H1 (cell line): Measurements from ENCODE around the gene SWT1. TPM values are rescaled to one million over a fixed set of nuclear protein-coding genes. Genes with fewer than 3 reads are reported as not detected.

Experiments
- CTCF ChIA-PET: fragments of 300-600 bp; sonication (Branson Sonifier 250); formaldehyde crosslinking; loops from one replicate; lab custom pipeline; 2021; ENCODE audit not compliant: partially characterized antibody; lab: Charles Lee
- POLR2A ChIA-PET: fragments of 300-600 bp; sonication (Branson Sonifier 250); formaldehyde crosslinking; loops from one replicate; lab custom pipeline; 2021; ENCODE audit warnings: inconsistent platforms; ENCODE audit not compliant: partially characterized antibody; lab: Charles Lee
- DNase-seq, 2 experiments: peaks; one replicate each; pipeline versions ENCODE4 v3.0.0 to v3.0.0-alpha.2; 2010 to 2022; ENCODE audit warnings: low spot score in 2 of 2, low read depth in 1 of 2, mixed read lengths in 1 of 2
- FAIRE-seq: peaks from 2 replicates; lab custom pipeline; 2011; peaks lifted over from hg19 to GRCh38; lab: Jason Lieb, UNC
- H2AFZ ChIP-seq: 2 replicates; pipeline ENCODE4 v1.8.1; 2012; ENCODE audit warnings: low read length, inconsistent platforms
- H2AK5ac ChIP-seq: 2 replicates; pipeline ENCODE4 v1.6.1; 2013; ENCODE audit warnings: low read depth, low read length
- H2BK120ac ChIP-seq: replicated peaks from 2 replicates; pipeline ENCODE3; 2013; ENCODE audit warnings: low read depth, low read length, inconsistent platforms
- H2BK12ac ChIP-seq: 2 replicates; pipeline ENCODE4 v1.6.1; 2013; ENCODE audit warnings: low read depth, low read length
- H2BK15ac ChIP-seq: 2 replicates; pipeline ENCODE4 v1.6.1; 2013; ENCODE audit warnings: low read length
- H2BK20ac ChIP-seq: 2 replicates; pipeline ENCODE4 v1.6.1; 2013; ENCODE audit warnings: low read length
- H2BK5ac ChIP-seq: 2 replicates; pipeline ENCODE4 v1.6.1; 2013; ENCODE audit warnings: low read depth, low read length
- H3K14ac ChIP-seq: 2 replicates; pipeline ENCODE4 v1.6.1; 2013; ENCODE audit warnings: inconsistent platforms; ENCODE audit not compliant: insufficient read length
- H3K18ac ChIP-seq: 2 replicates; pipeline ENCODE4 v1.6.1; 2013; ENCODE audit warnings: low read length; ENCODE audit errors: extremely low read depth
- H3K23ac ChIP-seq: 2 replicates; pipeline ENCODE4 v1.6.1; 2013; ENCODE audit warnings: inconsistent platforms; ENCODE audit not compliant: insufficient read length
- H3K23me2 ChIP-seq: 2 replicates; pipeline ENCODE4 v1.6.1; 2013; ENCODE audit warnings: low read depth, low read length
- H3K27ac ChIP-seq: 2 replicates; pipeline ENCODE4 v1.6.1; 2011; ENCODE audit warnings: low read depth, low read length, inconsistent platforms
- H3K27me3 ChIP-seq, 4 experiments: replicated peaks in 1 of 4; 1 replicate in 1 of 4; 2 replicates in 3 of 4; pipeline versions ENCODE4 v1.6.1 to v1.8.1; 2011 to 2013; ENCODE audit warnings: low read length in 3 of 4, mild to moderate bottlenecking in 3 of 4, inconsistent platforms in 2 of 4, mixed read lengths in 2 of 4, moderate library complexity in 1 of 4; ENCODE audit not compliant: control insufficient read depth in 3 of 4, insufficient read depth in 3 of 4; ENCODE audit errors: extremely low read depth in 1 of 4
- H3K36me3 ChIP-seq, 4 experiments: 2 replicates each; pipeline versions ENCODE4 v1.6.1 to v1.8.1; 2011 to 2013; ENCODE audit warnings: mild to moderate bottlenecking in 4 of 4, low read length in 3 of 4, moderate library complexity in 2 of 4, control low read depth in 1 of 4, inconsistent platforms in 1 of 4; ENCODE audit not compliant: insufficient read depth in 4 of 4, control insufficient read depth in 2 of 4
- H3K4ac ChIP-seq: replicated peaks from 2 replicates; pipeline ENCODE3; 2013; ENCODE audit warnings: low read length, low read depth, mixed read lengths, inconsistent platforms; ENCODE audit not compliant: insufficient read length
- H3K4me1 ChIP-seq, 4 experiments: replicated peaks in 1 of 4; 1 replicate in 1 of 4; 2 replicates in 3 of 4; pipeline versions ENCODE4 v1.6.1 to v1.8.1; 2011 to 2013; ENCODE audit warnings: low read length in 3 of 4, inconsistent platforms in 2 of 4, mixed read lengths in 1 of 4; ENCODE audit not compliant: insufficient read depth in 4 of 4, control insufficient read depth in 3 of 4
- H3K4me2 ChIP-seq, 2 experiments: 2 replicates each; pipeline versions ENCODE4 v1.6.1 to v1.8.1; 2011 to 2013; ENCODE audit warnings: low read depth in 2 of 2, low read length in 2 of 2, control low read depth in 1 of 2, inconsistent platforms in 1 of 2, mild to moderate bottlenecking in 1 of 2; ENCODE audit not compliant: insufficient read depth in 1 of 2
- H3K4me3 ChIP-seq, 4 experiments: fragments of 200-600, 300-600 bp in 1 of 4; sonication (generic), shearing (Covaris generic), sonication (Bioruptor Twin) in 1 of 4; 2 replicates each; pipeline versions ENCODE4 v1.5.1 to v1.8.1; 2011 to 2016; ENCODE audit warnings: low read length in 4 of 4, low read depth in 3 of 4, control low read depth in 2 of 4, inconsistent platforms in 2 of 4, mild to moderate bottlenecking in 2 of 4, mixed read lengths in 1 of 4, moderate library complexity in 1 of 4; ENCODE audit not compliant: insufficient read depth in 2 of 4; ENCODE audit errors: extremely low read depth in 1 of 4
- H3K56ac ChIP-seq: replicated peaks from 2 replicates; pipeline ENCODE3; 2013; ENCODE audit warnings: low read depth, mild to moderate bottlenecking, mixed read lengths, low read length, inconsistent platforms; ENCODE audit not compliant: insufficient read length
- H3K79me1 ChIP-seq: 2 replicates; pipeline ENCODE4 v1.6.1; 2013; ENCODE audit warnings: low read depth, low read length, control low read depth
- H3K79me2 ChIP-seq, 2 experiments: 2 replicates each; pipeline versions ENCODE4 v1.6.1 to v1.8.1; 2012 to 2013; ENCODE audit warnings: low read length in 2 of 2, mild to moderate bottlenecking in 2 of 2, inconsistent platforms in 1 of 2; ENCODE audit not compliant: insufficient read depth in 2 of 2, control insufficient read depth in 1 of 2
- H3K9ac ChIP-seq, 4 experiments: replicated peaks in 1 of 4; 1 replicate in 1 of 4; 2 replicates in 3 of 4; pipeline versions ENCODE4 v1.6.1 to v1.8.1; 2011 to 2013; ENCODE audit warnings: low read depth in 3 of 4, low read length in 3 of 4, control low read depth in 2 of 4, mild to moderate bottlenecking in 2 of 4, moderate library complexity in 2 of 4, inconsistent platforms in 1 of 4; ENCODE audit errors: extremely low read depth in 1 of 4
- H3K9me3 ChIP-seq, 2 experiments: 2 replicates each; pipeline versions ENCODE4 v1.6.1 to v1.8.1; 2012 to 2013; ENCODE audit warnings: mild to moderate bottlenecking in 2 of 2, moderate library complexity in 2 of 2, control low read depth in 1 of 2, inconsistent platforms in 1 of 2, low read depth in 1 of 2, low read length in 1 of 2, mixed read lengths in 1 of 2; ENCODE audit not compliant: insufficient read depth in 2 of 2
- H4K20me1 ChIP-seq, 2 experiments: replicated peaks in 1 of 2; 2 replicates each; pipeline versions ENCODE3 to v1.8.1; 2011 to 2013; ENCODE audit warnings: inconsistent platforms in 2 of 2, low read length in 2 of 2, mild to moderate bottlenecking in 1 of 2; ENCODE audit not compliant: insufficient read depth in 2 of 2, control insufficient read depth in 1 of 2
- H4K5ac ChIP-seq: 2 replicates; pipeline ENCODE4 v1.6.1; 2013; ENCODE audit warnings: low read length, low read depth, mixed read lengths, inconsistent platforms; ENCODE audit not compliant: insufficient read length
- H4K8ac ChIP-seq: 2 replicates; pipeline ENCODE4 v1.8.0; 2013; ENCODE audit warnings: mild to moderate bottlenecking, moderate library complexity, low read length, inconsistent platforms; ENCODE audit not compliant: insufficient read depth; ENCODE audit errors: extremely low read depth
- H4K91ac ChIP-seq: replicated peaks from 2 replicates; pipeline ENCODE3; 2013; ENCODE audit warnings: low read length, mixed read lengths, inconsistent platforms; ENCODE audit not compliant: insufficient read length
- ASH2L ChIP-seq: fragments of 200-600, 300-600 bp; sonication (generic); IDR thresholded peaks from one replicate; pipeline ENCODE4 v1.7.1; 2017; ENCODE audit warnings: low read length
- BCL11A ChIP-seq, 2 experiments: IDR thresholded peaks; one replicate each; pipeline ENCODE4 v1.6.1; 2011; ENCODE audit warnings: low read depth in 2 of 2, low read length in 2 of 2, mild to moderate bottlenecking in 2 of 2
- EGR1 ChIP-seq: IDR thresholded peaks from 2 replicates; pipeline ENCODE4 v1.6.1; 2011; ENCODE audit warnings: low read depth, low read length, borderline replicate concordance
- GABPA ChIP-seq: IDR thresholded peaks from 2 replicates; pipeline ENCODE4 v1.6.1; 2011; ENCODE audit warnings: mild to moderate bottlenecking, low read length, moderate library complexity, borderline replicate concordance; ENCODE audit not compliant: insufficient read depth
- HDAC2 ChIP-seq, 2 experiments: fragments of 300-600 bp in 1 of 2; sonication (generic) in 1 of 2; IDR thresholded peaks; 2 replicates each; pipeline ENCODE4 v1.6.1; 2011 to 2012; ENCODE audit warnings: low read depth in 2 of 2, low read length in 2 of 2, mild to moderate bottlenecking in 2 of 2, moderate library complexity in 2 of 2, borderline replicate concordance in 1 of 2, inconsistent platforms in 1 of 2
- KDM1A ChIP-seq: fragments of 200-600, 300-600 bp; sonication (generic); IDR thresholded peaks from 2 replicates; pipeline ENCODE4 v1.7.1; 2016; ENCODE audit warnings: mild to moderate bottlenecking, low read length, borderline replicate concordance
- KDM4A ChIP-seq: IDR thresholded peaks from one replicate; pipeline ENCODE4 v1.7.1; 2012; ENCODE audit warnings: low read depth, mild to moderate bottlenecking, moderate library complexity, low read length, inconsistent platforms; ENCODE audit not compliant: severe bottlenecking
- RBBP5 ChIP-seq: IDR thresholded peaks from 2 replicates; pipeline ENCODE4 v1.7.1; 2012; ENCODE audit warnings: low read depth, mild to moderate bottlenecking, inconsistent platforms, low read length, moderate library complexity, borderline replicate concordance
- SAP30 ChIP-seq: fragments of 300-600 bp; sonication (generic); IDR thresholded peaks from 2 replicates; pipeline ENCODE4 v1.7.1; 2012; ENCODE audit warnings: low read length, moderate library complexity, mild to moderate bottlenecking, inconsistent platforms; ENCODE audit not compliant: insufficient read depth, insufficient replicate concordance
- SIN3A ChIP-seq, 2 experiments: IDR thresholded peaks in 1 of 2; conservative IDR thresholded peaks in 1 of 2; 2 replicates each; pipeline ENCODE4 v1.6.1; 2011 to 2012; ENCODE audit warnings: low read length in 2 of 2, improper control_type of control experiment in 1 of 2, low read depth in 1 of 2, mild to moderate bottlenecking in 1 of 2
- SIX5 ChIP-seq: IDR thresholded peaks from 2 replicates; pipeline ENCODE4 v1.6.1; 2011; ENCODE audit warnings: mild to moderate bottlenecking, low read depth, low read length
- SUZ12 ChIP-seq: fragments of 200-600 bp; sonication (generic); IDR thresholded peaks from 2 replicates; pipeline ENCODE4 v1.6.1; 2012; ENCODE audit warnings: mild to moderate bottlenecking, inconsistent platforms, low read length, moderate library complexity, mixed read lengths
- TBP ChIP-seq: IDR thresholded peaks from 2 replicates; pipeline ENCODE4 v1.6.1; 2011; ENCODE audit warnings: low read depth, low read length, improper control_type of control experiment
- YY1 ChIP-seq: IDR thresholded peaks from 2 replicates; pipeline ENCODE4 v1.6.1; 2011; ENCODE audit warnings: low read depth, mild to moderate bottlenecking, low read length
- WGBS, 2 experiments: shearing (Covaris generic) in 1 of 2; methylation state at CpG; one replicate each; pipeline versions ENCODE4 v1.1.6 to v1.1.7; 2013 to 2015; ENCODE audit warnings: low lambda C conversion rate in 2 of 2, mixed read lengths in 2 of 2, inconsistent platforms in 1 of 2, low coverage in 1 of 2, missing lambda C conversion rate in 1 of 2; ENCODE audit not compliant: insufficient replicate concordance in 2 of 2, insufficient coverage in 1 of 2, insufficient read length in 1 of 2; ENCODE audit errors: extremely low coverage in 1 of 2, missing lambda C conversion rate in 1 of 2; 5-methylcytosine and 5-hydroxymethylcytosine counted together
- polyA plus RNA-seq, 7 experiments: library from polyadenylated mRNA; depleted of rRNA in 3 of 7; stranded (reverse) in 5 of 7; unstranded in 2 of 7; fragments of >200 nt in 5 of 7; fragments of 200-250 nt in 2 of 7; gene quantifications; 1 replicate in 5 of 7; 2 replicates in 1 of 7; 4 replicates in 1 of 7; pipeline versions ENCODE4 v1.2.1 to v1.2.3, GENCODE V29; 2011 to 2013; ENCODE audit warnings: missing spikeins in 2 of 7, mixed read lengths in 2 of 7
- total RNA-seq: library from RNA; stranded (reverse); fragmentation: NEBNext Ultra II Directional; extraction: Animal tissue kit (Norgen Biotek cat#: 25700); gene quantifications from 2 replicates; pipeline ENCODE4 v1.2.1, GENCODE V29; 2021

SWT1 gene
- total and polyA plus RNA-seq, 2 of the 8 experiments (the other 6 are each of a cell fraction or from before 2014, with no cell fraction given), result 1.4 to 6.2 TPM

- Histone ChIP-seq H3K27ac (no peak overlapping the region), H3K23me2 (no peaks in the 10 kb centered on the region), H3K4me3 (no peak overlapping the region), H2BK5ac (no peak overlapping the region), H4K8ac (no peak overlapping the region), H4K91ac (no peak overlapping the region), H4K5ac (no peak overlapping the region), H3K14ac (no peak overlapping the region), H3K4me2 (no peak overlapping the region), H3K23ac (no peak overlapping the region), H2BK120ac (no peak overlapping the region), H3K27me3 (no peaks in the 10 kb centered on the region), H3K36me3 (no peaks in the 10 kb centered on the region), H3K4ac (no peak overlapping the region), H3K9me3 (no peaks in the 10 kb centered on the region), H2AFZ (no peak overlapping the region), H2BK12ac (no peak overlapping the region), H2AK5ac (no peak overlapping the region), H3K79me1 (no peaks in the 10 kb centered on the region), H3K18ac (no peak overlapping the region), H3K4me1 (no peaks in the 10 kb centered on the region), H3K9ac (no peak overlapping the region), H2BK15ac (no peak overlapping the region), H3K56ac (no peak overlapping the region), H4K20me1 (no peaks in the 10 kb centered on the region), H2BK20ac (no peak overlapping the region), H3K79me2 (no peaks in the 10 kb centered on the region)
- CTCF ChIA-PET, result interaction anchor here (0.9 to 1.8 kb wide), 3 partner anchors 74 to 432 kb away, joined by 3 to 7 read pairs (median 3); no protein-coding TSS in a partner anchor
- 100% methylated on average over 1 of the region's 1 CpG; no CpG with 5 or more reads in 1 of the 2 experiments for WGBS, 2 experiments
- POLR2A ChIA-PET, result no interaction called here
- FAIRE-seq, result no peak
- no peak for DNase-seq
- TF ChIP-seq YY1 (no peak), TBP (no peak), KDM4A (no peak), HDAC2 (IDR thresholded peaks at IDR 0.05; ENCODE audit: borderline replicate concordance in 1 of 2, low read depth in 2 of 2, low read length in 2 of 2) (no peak), SAP30 (no peak), KDM1A (no peak), GABPA (no peak), ASH2L (no peak), EGR1 (no peak), SIN3A (conservative IDR thresholded peaks at IDR 0.05 in 1 of 2, IDR thresholded peaks at IDR 0.05 in 1 of 2; ENCODE audit: low read depth in 1 of 2, low read length in 2 of 2) (no peak), BCL11A (IDR thresholded peaks at IDR 0.05; ENCODE audit: low read depth in 2 of 2, low read length in 2 of 2) (no peak), RBBP5 (no peak), SUZ12 (no peak), SIX5 (no peak)
Observed at GRCh38 chr1:185237661-185238060, 80.7 kb downstream of the SWT1 start.
